Transverse colon (tissue), 3 donors: ENCODE data around the gene EPS8L3.

Experiments used
- CTCF ChIP-seq, 5 experiments: fragments of 200-600 bp in 3 of 5; fragments of 450-650 bp in 2 of 5; sonication (generic) in 3 of 5; IDR thresholded peaks; 1 replicate in 2 of 5; 2 replicates in 3 of 5; pipeline ENCODE4 v1.5.1; 2016 to 2017; ENCODE audit warnings: antibody characterized with exemption in 5 of 5, inconsistent platforms in 3 of 5, mild to moderate bottlenecking in 2 of 5, moderate library complexity in 1 of 5
- POLR2A ChIP-seq: fragments of 450-650 bp; IDR thresholded peaks from one replicate; pipeline ENCODE4 v1.6.1; 2016; ENCODE audit warnings: antibody characterized with exemption, mild to moderate bottlenecking, moderate library complexity

- TF ChIP-seq CTCF (IDR thresholded peaks at IDR 0.05) (no peak), POLR2A (no peak)
These were observed 4.1 kb upstream of the EPS8L3 start for GRCh38 chr1:109767637-109768334.
